GM18508 (cell line): ENCODE measurements around the gene POLR3A.

Experiments used
- ATAC-seq: cut with Tn5 transposase; IDR thresholded peaks from one replicate; pipeline ENCODE4 v1.9.1; 2021; ENCODE audit warnings: moderate number of reproducible peaks; ENCODE audit not compliant: insufficient read depth, unreplicated experiment

The POLR3A gene

DNA sequence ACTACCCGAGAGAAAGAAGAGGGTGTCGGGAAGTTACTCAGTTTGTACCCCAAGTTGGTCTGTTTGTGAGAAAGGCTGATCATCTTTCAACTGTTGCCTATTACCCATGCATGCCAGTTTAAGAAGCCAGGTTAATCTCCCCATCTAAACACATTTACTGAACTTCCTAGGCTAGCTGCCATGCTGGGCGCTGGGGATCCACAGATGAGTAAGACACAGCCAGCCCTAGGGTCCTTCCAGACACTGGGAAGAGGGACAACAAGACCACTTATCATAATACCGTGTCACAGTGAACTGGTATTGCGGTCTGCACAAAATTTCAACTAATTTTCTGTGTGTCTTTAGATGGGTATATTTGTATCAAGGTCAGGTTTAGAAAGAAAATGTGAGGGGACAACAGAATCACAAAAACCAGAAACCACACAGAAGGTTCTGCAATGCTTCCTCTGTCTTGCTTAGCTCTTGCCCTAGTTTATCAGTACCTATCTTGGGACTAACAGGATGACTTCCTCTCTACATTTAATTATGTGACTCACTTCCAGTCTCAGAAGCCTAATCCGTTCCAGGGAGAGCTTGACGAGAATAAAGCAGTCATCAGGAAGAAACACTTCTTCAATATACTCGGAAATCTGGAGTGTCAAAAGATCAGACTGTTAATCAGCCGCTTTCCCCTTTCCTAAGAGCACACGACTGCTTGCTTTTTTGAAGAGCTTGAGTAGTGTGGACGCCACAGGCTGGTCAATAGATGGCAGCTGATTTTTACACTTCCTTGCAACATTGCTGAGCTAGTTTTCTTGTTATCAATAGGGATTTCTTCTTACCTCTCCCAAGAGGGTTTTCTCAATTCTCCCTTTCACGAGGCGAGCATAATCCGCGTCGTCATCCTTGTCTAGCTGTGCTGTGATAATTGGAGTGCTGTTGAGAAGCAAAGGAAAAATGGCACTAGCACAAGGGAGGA lies 45.7 kb downstream of the POLR3A start:
- no peak for ATAC-seq

DNA sequence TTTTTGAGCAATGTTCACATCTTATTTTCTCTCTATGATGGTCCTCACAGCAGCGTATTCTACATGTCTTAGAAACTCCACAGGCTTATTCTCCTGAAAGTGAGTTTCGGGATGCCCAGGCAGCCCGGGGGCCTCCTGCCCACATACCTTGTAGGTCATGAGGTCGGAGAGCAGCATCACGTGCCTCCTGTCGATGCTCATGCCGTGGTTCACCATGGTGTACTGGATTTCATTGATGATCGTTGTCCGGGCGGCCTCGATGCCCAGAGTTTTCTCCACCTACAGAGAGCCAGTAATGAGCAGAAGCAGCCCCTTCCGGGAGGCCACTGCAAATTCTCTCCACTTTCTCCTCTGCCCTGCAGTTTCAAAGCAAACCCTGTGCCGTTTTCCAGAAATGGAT lies 48.0 kb downstream of the POLR3A start:
- no peak for ATAC-seq

DNA sequence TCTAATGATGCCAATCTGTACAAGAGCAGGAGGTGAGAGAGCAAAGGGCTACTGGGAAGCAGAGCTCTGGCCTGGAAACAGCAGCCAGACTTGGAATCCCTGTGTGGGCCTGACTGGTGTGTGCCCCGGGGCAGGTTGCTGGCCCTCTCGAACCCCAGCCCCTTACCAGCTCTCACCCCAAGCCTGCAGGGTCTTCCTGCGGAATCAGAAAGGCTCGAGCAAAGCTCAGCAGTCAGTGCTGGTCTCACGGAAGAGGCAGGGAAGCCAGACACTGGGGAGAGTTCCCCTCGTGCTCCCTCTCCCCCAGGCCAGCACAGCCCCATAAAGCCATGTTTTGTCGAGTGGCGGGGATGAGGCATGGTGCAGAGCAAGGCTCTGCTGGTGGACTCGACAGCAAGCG lies 50.1 kb downstream of the POLR3A start:
- no peak for ATAC-seq

DNA sequence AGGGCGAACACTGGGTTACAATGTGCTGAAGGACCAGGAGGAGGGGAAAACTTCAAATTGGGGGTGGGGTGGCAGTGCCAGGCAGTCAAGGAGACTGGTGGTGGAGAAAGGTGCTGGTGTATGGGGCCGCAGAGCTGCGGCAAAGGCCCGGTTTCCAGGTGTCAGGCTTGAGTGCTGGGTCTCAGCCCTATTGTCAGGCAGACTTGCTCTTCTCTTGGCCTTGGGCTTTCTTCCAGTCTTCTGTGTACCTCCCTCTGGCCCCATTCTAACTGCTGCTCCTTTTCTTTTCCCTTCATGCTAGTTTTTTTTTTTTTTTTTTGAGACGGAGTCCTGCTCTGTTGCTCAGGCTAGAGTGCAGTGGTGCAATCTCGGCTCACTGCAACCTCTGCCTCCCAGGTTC lies 51.0 kb downstream of the POLR3A start:
- ATAC-seq: no peak

DNA sequence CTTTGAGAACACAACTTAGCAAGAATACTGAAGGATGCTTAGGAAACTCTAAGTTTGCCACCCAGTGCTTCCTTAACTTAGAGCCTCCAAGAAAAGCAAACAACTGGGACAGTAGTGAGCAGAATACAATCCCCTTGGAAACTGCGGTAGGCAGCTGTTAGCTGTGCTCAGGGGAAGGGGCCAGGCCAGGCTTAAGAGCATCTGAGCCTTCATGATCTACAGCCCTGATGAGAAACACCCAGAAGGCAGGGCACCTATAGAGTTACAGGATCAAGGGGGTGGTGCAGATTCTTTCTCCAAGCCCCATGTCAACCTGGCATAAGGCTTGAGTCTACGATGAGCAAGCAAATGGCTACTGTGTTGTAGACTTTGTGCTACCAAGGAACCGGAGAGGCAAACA lies 51.4 kb downstream of the POLR3A start:
- no peak for ATAC-seq

DNA sequence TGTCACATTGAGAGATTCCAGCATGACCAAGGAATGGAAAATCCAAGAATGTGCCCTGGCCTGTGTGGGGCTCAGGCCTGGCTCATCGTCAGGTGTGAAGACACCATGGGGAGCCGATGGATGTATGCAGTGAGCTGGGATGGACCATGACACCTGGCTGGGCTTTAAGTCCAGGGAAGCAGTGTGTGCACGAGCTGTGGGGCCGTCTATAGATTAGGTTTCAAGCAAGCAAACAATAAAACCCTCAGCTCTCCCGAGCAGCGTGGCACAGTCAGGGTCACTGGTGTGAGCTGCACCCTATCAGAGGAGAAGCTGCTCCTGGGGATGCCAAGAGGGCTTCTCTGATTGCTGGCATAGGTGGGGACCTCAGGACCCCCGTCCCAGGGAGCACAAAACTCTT lies 52.3 kb downstream of the POLR3A start:
- ATAC-seq: no peak

DNA sequence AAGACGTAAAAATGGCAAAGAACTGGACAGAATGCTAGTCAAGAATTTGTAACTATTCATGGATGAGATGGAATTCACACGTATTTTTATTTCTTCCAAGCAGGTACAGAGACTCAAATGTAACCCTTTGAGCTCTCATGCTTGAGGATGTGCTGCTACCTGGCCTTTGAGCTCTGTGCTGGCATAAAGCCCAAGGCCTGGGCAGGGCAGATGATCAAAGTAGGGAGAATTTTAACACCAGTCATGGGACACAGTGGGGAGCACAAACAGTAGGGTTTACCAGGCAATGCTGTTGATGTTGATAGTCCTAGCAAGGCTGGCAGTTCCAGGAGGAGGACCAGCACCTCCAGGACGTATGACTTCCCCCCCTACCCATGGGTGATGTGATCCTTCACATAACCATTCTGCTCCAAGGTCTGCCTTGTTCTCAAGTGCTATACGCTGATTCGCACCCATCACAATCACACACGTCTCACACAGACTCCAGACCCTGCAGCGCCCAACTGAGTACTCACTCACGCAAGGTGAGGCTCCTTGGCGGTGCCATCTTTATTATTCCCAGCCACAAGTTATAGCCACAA lies 54.1 kb downstream of the POLR3A start:
- ATAC-seq: no peak

DNA sequence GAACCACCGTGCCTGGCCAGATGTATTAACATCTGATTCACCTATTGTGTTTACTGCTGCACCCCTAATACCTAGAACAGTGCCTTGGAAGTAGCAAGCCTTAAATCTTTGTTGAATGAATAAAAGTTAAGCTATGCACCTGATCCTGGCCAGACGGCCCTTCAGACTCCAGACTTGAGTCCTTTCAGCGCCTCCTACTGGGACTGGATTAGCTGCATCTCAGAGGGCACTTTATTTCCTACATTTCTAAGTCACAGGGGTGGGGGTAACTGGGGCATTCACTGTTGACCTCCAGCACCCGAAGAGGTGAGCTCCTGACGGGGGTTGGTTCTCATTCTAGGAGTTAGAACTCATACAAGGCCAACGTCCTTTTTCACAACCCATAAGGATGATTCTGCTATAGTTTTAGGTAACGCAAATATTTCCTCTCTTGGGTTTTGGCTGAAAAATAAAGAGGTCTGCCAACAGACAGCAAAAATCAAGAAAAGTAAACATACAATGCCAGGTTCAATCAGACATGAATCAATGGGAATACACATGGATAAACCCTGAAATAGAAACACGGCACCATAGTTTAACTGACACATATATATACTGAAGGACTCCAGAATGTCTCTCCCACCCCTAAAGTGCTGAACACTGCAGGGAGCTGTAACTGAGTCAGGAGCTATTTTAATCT lies 54.8 kb downstream of the POLR3A start:
- no peak for ATAC-seq

DNA sequence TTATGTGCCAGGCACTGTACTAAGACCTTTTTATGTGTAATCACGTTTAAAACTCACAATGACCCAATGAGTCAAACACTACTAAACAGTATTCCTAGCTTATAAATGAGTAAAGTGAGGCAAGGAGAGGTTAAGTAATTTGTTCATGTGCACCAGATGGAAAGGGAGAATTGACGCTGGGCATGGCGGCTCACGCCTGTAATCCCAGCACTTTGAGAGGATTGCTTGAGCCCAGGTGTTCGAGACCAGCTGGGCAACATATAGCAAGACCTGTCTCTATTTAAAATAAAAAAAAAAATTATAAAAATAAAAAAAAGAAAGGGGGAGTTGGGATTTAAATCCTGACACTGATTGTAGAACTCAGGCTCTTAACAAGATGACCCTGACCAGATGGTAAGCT lies 56.0 kb downstream of the POLR3A start:
- ATAC-seq: no peak

DNA sequence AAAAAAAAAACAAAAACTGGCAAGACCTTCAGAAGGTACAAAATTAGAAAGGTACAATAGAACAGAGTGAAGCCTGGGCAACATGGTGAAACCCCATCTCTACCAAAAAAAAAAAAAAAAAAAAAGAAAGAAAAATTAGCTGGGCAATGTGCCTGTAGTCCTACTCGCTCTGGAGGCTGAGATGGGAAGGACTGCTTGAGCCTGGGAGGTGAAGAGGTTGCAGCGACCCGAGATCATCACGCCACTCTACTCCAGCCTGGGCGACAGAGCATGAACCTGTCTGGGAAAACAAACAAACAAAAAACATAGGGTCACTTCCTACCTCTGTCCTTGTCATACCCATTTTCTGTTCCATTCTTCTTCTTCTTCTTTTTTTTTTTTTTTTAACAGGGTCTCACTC lies 57.2 kb downstream of the POLR3A start:
- ATAC-seq: no peak

DNA sequence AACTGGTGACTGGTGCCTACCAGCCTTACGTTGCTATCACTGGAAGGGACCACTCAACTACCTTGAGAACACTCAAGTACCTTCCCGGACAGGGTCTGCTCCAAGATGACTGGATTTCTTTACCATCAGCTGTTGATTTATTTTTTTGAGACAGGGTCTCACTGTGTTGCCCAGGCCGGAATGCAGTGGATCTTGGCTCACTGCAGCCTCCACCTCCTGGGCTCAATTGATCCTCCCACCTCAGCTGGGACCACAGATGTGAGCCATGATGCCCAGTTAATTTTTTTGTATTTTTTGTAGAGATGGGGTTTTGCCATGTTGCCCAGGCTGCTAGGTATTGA lies 57.5 kb downstream of the POLR3A start:
- ATAC-seq: no peak

DNA sequence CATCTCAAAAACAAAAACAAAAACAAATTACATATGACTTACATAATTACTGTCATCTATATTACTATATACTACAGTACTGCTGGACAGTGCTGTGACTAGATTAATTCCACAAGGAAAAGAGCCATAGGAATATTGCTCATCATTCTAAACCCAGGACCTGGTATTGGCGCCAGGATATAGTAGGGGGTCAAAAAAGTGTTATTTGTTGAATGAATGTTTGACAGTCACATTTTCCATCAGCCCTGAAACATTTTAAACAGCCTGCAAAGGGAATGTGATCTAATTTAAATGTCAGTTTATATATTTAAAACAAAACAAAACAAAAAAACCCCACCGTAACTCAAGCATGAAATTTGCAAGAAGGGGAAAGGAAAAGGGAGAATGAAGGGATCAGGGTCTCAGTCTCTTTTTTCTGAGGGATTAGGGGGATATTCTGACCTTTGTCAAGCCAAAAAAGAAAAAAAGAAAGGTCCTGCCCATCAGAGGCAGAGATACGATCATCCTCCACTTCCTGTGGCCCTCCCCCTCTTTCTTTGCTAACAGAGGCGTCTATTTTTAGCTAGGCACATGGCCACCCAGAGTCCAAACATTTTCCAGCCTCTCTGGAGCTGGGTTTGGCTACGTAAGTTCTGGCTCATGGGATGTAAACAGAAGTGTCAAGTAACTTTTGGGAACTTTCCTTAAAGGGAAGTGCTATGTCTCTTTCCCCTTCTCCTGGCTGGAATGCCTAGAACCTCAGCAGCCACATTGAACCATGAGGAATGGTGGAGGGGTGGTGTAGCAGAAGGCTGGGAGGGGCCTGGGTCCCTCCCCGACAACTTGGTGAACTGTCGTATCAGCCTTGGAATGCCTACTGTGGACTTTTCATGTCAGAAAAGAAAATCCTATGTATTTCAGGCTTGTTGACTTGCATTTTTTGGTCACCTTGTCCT lies 58.2 kb downstream of the POLR3A start:
- ATAC-seq: no peak

DNA sequence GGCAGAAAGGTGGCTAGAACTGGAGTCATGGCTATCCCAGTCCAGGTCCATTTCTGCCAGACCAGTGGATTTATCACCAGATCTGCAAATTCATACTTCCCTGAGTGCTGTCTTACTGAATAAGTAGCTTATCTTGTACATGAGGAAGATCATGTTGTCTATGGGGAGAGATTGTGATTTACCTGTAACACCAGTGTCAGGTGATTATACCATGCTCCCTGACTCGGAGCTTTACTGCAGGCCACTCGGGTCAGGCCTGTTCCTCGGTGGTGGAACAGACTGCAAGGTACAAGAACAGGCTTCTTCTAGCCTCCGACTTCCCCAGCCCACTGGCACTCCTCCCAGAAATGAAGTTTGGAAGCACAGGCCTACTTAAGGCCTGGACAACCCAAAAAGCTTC lies 60.2 kb downstream of the POLR3A start:
- no peak for ATAC-seq

DNA sequence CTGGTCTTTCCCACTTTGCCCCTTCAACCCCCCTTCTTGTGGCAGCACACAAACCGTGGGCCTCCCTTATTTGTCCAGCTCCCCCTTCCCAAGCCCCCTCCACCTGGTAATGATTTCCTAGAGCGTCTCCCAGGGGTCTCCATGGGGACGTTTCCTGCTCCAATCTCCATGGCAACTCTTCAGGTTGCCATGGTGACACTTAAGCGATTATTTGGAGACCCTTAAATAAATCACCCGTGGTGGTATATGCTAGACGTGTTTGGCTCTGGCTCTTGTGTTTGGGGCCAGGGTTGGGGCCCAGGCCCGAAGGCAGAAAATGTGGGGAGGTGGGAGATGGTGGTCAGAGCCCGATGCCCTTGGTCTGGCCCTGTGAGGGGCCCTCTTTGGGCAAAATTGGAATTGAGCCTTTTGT lies 61.7 kb downstream of the POLR3A start:
- no peak for ATAC-seq

DNA sequence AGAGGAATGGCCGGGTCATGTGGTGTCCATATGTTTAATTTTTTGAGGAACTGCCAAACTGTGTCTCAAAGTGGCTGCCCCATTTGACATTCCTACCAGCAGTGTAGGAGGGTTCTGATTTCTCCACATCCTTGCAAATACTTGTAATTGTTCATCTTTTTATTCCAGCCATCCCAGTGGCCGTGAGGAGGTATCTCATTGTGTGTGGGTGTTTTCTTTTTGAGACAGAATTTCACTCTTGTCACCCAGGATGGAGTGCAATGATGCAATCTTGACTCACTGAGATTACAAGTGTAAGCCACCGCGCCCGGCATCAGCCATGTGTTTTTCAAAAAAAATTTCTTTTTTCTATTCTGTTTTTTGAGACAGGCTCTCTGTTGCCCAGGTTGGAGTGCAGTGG lies 64.0 kb downstream of the POLR3A start:
- no peak for ATAC-seq

DNA sequence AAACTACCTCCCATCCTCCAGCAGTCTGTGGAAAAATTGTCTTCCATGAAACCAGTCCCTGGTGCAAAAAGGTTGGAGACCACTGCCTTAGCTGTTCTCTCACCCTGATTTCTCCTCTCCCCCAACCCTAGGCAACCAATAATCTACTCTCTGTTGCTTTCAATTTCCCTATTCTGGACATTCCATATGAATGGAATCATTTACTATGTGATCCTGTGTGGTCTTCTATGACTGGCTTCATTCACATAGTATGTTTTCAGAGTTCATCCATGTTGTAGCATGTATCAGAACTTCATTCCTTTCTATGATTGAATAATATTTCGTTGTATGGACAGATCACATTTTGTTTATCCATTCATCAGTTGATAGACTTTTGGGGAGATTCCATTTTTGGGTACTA lies 64.5 kb downstream of the POLR3A start:
- no peak for ATAC-seq

DNA sequence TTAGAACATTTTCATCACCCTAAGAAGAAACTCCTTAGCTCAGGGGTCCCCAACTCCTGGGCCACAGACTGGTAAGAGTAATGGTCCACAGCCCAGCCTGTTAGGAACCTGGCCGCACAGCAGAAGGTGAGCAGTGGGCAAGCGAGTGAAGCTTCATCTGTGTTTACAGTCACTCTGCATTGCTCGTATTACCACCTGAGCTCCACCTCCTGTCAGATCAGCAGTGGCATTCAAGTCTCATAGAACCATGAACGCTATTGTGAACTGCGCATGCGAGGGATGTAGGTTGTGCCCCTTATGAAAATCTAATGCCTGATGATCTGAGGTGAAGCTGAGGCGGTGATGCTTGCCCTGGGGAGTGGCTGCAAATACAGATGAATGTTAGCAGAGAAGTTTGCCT lies 65.4 kb downstream of the POLR3A start:
- no peak for ATAC-seq

DNA sequence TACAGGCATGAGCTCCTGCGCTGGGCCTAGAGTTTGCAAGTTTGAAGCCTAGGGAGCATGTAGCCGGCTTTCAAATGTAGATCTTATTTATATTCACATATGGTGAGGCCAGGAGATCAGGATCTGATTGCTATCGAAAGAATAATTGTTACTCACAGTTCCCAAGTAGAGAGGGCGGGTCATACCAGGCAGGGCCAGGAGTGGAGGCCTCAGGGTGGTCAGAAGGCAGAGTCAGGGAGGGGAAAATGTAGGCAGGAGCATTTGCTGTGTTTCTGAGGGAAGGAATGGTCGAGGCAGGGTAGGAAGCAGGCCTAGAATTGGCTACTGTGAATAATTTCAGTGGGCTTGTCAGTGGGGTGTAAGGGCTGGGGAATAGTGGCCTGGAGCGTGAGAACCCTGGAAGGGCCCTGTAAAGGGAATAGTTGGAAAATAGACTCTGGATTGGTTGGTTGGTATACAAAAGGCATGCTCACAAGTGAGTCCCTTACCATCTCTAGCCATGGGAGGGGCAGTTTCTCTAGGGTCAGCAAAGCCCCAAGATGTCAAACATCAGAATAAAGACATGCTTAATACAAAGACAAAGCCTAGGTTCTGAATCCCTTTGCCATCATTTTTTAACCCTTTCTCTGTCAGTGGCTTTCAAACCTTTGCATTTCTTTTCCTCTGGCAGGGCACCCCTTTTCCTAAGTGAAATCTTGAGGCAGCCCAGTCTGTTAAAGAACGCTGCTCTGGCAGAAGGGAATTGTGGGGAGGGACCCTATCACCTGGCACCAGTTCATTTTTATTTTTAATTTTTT lies 66.8 kb downstream of the POLR3A start:
- ATAC-seq: no peak

DNA sequence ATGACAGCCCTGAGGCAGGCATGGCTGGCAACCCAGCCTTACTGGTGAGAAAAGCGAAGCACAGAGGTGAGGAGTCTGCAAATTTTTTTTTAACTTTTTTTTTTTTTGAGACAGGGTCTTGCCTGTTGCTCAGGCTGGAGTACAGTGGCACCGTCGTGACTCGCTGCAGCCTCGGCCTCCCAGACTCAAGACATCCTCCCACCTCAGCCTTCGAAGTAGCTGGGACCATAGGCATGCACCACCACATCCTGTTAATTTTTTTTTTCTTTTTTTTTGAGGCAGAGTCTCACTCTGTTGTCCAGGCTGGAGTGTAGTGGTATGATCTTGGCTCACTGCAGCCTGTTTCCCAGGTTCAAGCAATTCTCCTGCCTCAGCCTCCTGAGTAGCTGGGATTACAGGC lies 67.6 kb downstream of the POLR3A start:
- ATAC-seq: no peak
